Measurements from ENCODE around the gene SEMA6B. TPM values are rescaled to one million over a fixed set of nuclear protein-coding genes. Genes with fewer than 3 reads are reported as not detected.

Gene SEMA6B
- total and polyA plus RNA-seq, 2 of the 4 experiments (the other 2 are of a cell fraction), result 0.18 to 0.72 TPM

DNA sequence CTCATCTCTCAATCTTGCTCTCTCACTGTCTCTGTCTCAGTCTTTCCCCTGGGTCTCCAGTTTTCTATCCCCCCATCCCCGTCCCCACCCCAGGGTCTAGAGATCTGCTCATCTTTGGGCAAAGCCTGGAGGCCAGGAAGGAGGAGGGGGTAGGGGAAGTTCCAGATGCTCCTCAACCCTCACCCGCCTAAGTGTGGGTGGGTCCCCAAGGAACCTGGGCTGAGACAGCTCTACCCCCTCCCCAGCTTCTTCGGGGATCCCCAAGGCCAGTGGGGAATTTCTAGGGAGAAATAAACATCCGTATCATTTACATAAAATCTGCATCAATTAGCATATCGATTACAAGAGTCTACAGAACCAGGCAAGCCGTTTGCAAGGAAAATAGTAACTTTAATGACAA is 31.8 kb upstream of the SEMA6B start:
- no peak overlapping the region for H3K9ac ChIP-seq (ENCODE audit: low read depth, low read length)
- CTCF ChIA-PET, result no interaction called here
- no peak overlapping the region for H2BK120ac ChIP-seq (ENCODE audit: low read depth, low read length)
- peaks cover 25% of the 10 kb centered on the region for H3K27me3 ChIP-seq (ENCODE audit: control insufficient read depth, insufficient read depth, low read length)
- no peaks in the 10 kb centered on the region for H3K9me1 ChIP-seq (ENCODE audit: insufficient read depth, low read length)
- no peak overlapping the region for H2BK5ac ChIP-seq (ENCODE audit: low read depth, low read length, poor library complexity, severe bottlenecking)
- BruUV-seq (replicated peaks), result no TSS peak
- no peaks in the 10 kb centered on the region for H3K79me1 ChIP-seq (ENCODE audit: low read depth in 1 of 2, low read length in 2 of 2)
- no peak overlapping the region for H3K4me3 ChIP-seq (ENCODE audit: insufficient read depth, low read depth, low read length)
- ATAC-seq (ENCODE audit: low read depth) (no peak), DNase-seq (no peak)
- H3K4me2 ChIP-seq (ENCODE audit: low read depth, low read length), result no peak overlapping the region
- H3K18ac ChIP-seq (ENCODE audit: low read depth, low read length), result no peak overlapping the region
- no CpG with 5 or more reads among the region's 6 CpGs for WGBS, 2 experiments (ENCODE audit: extremely low coverage in 2 of 2, insufficient read length in 1 of 2)
- H2AK9ac ChIP-seq (replicated peaks; ENCODE audit: low read depth, low read length, poor library complexity), result no peak overlapping the region
- no peak overlapping the region for H2BK15ac ChIP-seq (ENCODE audit: low read depth, low read length)
- no peak overlapping the region for H3K27ac ChIP-seq (ENCODE audit: insufficient read depth, low read length)
- POLR2A ChIA-PET (ENCODE audit: unreplicated experiment), result no interaction called here
- H3K36me3 ChIP-seq (ENCODE audit: control insufficient read depth, insufficient read depth, low read length), result no peaks in the 10 kb centered on the region
- H2AK5ac ChIP-seq (ENCODE audit: low read depth, low read length), result no peak overlapping the region
- no peak overlapping the region for H2AFZ ChIP-seq (replicated peaks; ENCODE audit: low read length, poor library complexity)
- no peak overlapping the region for H2BK20ac ChIP-seq (ENCODE audit: low read depth, low read length)
- no peak overlapping the region for H3K4ac ChIP-seq (ENCODE audit: low read depth, low read length)
- in situ Hi-C loops (cut with MboI; ENCODE audit: low sequenced_read_pairs) (no loop called here), intact Hi-C loops (cut with micrococcal nuclease) (no loop called here), dilution Hi-C loops (cut with HindIII; ENCODE audit: low sequenced_read_pairs, unreplicated experiment) (no loop called here)
- no peak overlapping the region for H4K5ac ChIP-seq (ENCODE audit: low read depth, low read length)
- TF ChIP-seq, protein P1, sequence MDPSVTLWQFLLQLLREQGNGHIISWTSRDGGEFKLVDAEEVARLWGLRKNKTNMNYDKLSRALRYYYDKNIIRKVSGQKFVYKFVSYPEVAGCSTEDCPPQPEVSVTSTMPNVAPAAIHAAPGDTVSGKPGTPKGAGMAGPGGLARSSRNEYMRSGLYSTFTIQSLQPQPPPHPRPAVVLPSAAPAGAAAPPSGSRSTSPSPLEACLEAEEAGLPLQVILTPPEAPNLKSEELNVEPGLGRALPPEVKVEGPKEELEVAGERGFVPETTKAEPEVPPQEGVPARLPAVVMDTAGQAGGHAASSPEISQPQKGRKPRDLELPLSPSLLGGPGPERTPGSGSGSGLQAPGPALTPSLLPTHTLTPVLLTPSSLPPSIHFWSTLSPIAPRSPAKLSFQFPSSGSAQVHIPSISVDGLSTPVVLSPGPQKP (IDR thresholded peaks at IDR 0.05; ENCODE audit: borderline replicate concordance, low read depth, low read length), result no peak
- TF ChIP-seq RCOR1 (IDR thresholded peaks at IDR 0.05; ENCODE audit: insufficient replicate concordance, low read length) (no peak), MXI1 (IDR thresholded peaks at IDR 0.05; ENCODE audit: borderline replicate concordance, low read depth, low read length) (no peak), CEBPB (IDR thresholded peaks at IDR 0.05; ENCODE audit: low read depth, low read length) (no peak), BHLHE40 (IDR thresholded peaks at IDR 0.05; ENCODE audit: low read depth, low read length) (no peak), CHD1 (IDR thresholded peaks at IDR 0.05; ENCODE audit: low read depth, low read length) (no peak), MAZ (IDR thresholded peaks at IDR 0.05; ENCODE audit: borderline replicate concordance, low read depth, low read length) (no peak), MAFK (IDR thresholded peaks at IDR 0.05; ENCODE audit: low read depth, low read length) (no peak), POLR2A (IDR thresholded peaks at IDR 0.05; ENCODE audit: low read depth, low read length) (no peak)
- TF ChIP-seq, protein P2, sequence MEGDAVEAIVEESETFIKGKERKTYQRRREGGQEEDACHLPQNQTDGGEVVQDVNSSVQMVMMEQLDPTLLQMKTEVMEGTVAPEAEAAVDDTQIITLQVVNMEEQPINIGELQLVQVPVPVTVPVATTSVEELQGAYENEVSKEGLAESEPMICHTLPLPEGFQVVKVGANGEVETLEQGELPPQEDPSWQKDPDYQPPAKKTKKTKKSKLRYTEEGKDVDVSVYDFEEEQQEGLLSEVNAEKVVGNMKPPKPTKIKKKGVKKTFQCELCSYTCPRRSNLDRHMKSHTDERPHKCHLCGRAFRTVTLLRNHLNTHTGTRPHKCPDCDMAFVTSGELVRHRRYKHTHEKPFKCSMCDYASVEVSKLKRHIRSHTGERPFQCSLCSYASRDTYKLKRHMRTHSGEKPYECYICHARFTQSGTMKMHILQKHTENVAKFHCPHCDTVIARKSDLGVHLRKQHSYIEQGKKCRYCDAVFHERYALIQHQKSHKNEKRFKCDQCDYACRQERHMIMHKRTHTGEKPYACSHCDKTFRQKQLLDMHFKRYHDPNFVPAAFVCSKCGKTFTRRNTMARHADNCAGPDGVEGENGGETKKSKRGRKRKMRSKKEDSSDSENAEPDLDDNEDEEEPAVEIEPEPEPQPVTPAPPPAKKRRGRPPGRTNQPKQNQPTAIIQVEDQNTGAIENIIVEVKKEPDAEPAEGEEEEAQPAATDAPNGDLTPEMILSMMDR (conservative IDR thresholded peaks at IDR 0.05; ENCODE audit: low read depth, low read length), result no peak
- H4K91ac ChIP-seq (ENCODE audit: insufficient read depth, low read depth, low read length), result no peak overlapping the region
- H3K4me1 ChIP-seq (ENCODE audit: control insufficient read depth, insufficient read depth, low read length), result no peaks in the 10 kb centered on the region
- H3K56ac ChIP-seq (ENCODE audit: extremely low read depth, insufficient read depth, low read length), result no peak overlapping the region
- no peaks in the 10 kb centered on the region for H3K9me3 ChIP-seq (ENCODE audit: control insufficient read depth, insufficient read depth, low read length)
- no peak overlapping the region for H3K23ac ChIP-seq (ENCODE audit: low read depth, low read length)
- no peak overlapping the region for H3K14ac ChIP-seq (replicated peaks; ENCODE audit: low read depth, low read length)
- H4K20me1 ChIP-seq (ENCODE audit: insufficient read depth, low read length), result no peaks in the 10 kb centered on the region
- no peak overlapping the region for H4K8ac ChIP-seq (ENCODE audit: low read depth in 2 of 2, low read length in 2 of 2)
